Heart right ventricle (tissue), 16 donors: ENCODE data around the gene RGS12. TPM values are rescaled to one million over a fixed set of nuclear protein-coding genes. Genes with fewer than 3 reads are reported as not detected.

ENCODE experiments used
- ATAC-seq, 8 donors: fragments of 200-7000 bp; cut with Tn5 transposase; one replicate each; pipeline ENCODE4 v1.9.1; 2020; ENCODE audit warnings: mild to moderate bottlenecking in 8 of 8, moderate library complexity in 8 of 8, moderate number of reproducible peaks in 1 of 8
- DNase-seq, 2 donors: peaks; one replicate each; pipeline ENCODE4 v3.0.0-alpha.2; 2020
- H3K27ac ChIP-seq, 10 donors: fragments of 200-600 bp; sonication (generic) in 2 of 10; one replicate each; pipeline versions ENCODE4 v1.5.0 to v1.8.0; 2020 to 2022; ENCODE audit warnings: mild to moderate bottlenecking in 3 of 10
- H3K27me3 ChIP-seq, 7 donors: fragments of 200-600 bp; one replicate each; pipeline ENCODE4 v1.8.0; 2021 to 2022; ENCODE audit warnings: mild to moderate bottlenecking in 2 of 7
- H3K36me3 ChIP-seq, 9 donors: fragments of 200-600 bp; sonication (generic) in 1 of 9; one replicate each; pipeline versions ENCODE4 v1.5.0 to v1.8.0; 2020 to 2022; ENCODE audit warnings: mild to moderate bottlenecking in 2 of 9
- H3K4me1 ChIP-seq, 9 donors: fragments of 200-600 bp; sonication (generic) in 1 of 9; one replicate each; pipeline versions ENCODE4 v1.5.0 to v1.8.0; 2020 to 2022; ENCODE audit warnings: mild to moderate bottlenecking in 4 of 9
- H3K4me3 ChIP-seq, 10 donors: fragments of 200-600 bp; sonication (generic) in 2 of 10; one replicate each; pipeline versions ENCODE4 v1.5.0 to v1.8.0; 2020 to 2022; ENCODE audit warnings: mild to moderate bottlenecking in 7 of 10, moderate library complexity in 2 of 10
- H3K9me3 ChIP-seq, 11 donors: fragments of 200-600 bp in 10 of 11; sonication (generic) in 2 of 11; one replicate each; pipeline versions ENCODE4 v1.5.0 to v1.8.0; 2013 to 2022; ENCODE audit warnings: mild to moderate bottlenecking in 2 of 11, control low read depth in 1 of 11, moderate library complexity in 1 of 11
- WGBS, 2 donors: extraction: QIAGEN DNeasy Blood & Tissue Kit; methylation state at CpG; one replicate each; pipeline ENCODE4 v1.1.7; 2013; ENCODE audit warnings: inconsistent platforms in 1 of 2; 5-methylcytosine and 5-hydroxymethylcytosine counted together
- intact Hi-C, 10 donors: fragments of 100-400 bp; cut with DNase I; formaldehyde crosslinking; loops; one replicate each; pipeline versions ENCODE4 v1.11.1 to v1.14.2; 2022
- long read RNA-seq, 3 donors: library from polyadenylated mRNA; unstranded; transcript quantifications; one replicate each; pipeline ENCODE4 v2.0.0, GENCODE V29; 2020 to 2021
- polyA plus RNA-seq, 2 donors: library from polyadenylated mRNA; stranded (reverse); fragments of 200-250 nt; gene quantifications; one replicate each; pipeline ENCODE4 v1.2.3, GENCODE V29; 2013
- total RNA-seq, 10 donors: library from RNA; stranded (reverse); fragmentation: NEBNext Ultra II Directional in 3 of 10; extraction: Animal tissue kit (Norgen Biotek cat#: 25700) in 3 of 10; gene quantifications; one replicate each; pipeline versions ENCODE4 v1.2.1 to v1.2.4, GENCODE V29; 2021 to 2023
- TF ChIP-seq, protein P1 (sequence below), 9 donors: fragments of 200-600 bp; sonication (generic) in 2 of 9; IDR thresholded peaks; one replicate each; pipeline versions ENCODE4 v1.5.0 to v1.8.0; 2021 to 2022; ENCODE audit warnings: antibody characterized with exemption in 9 of 9, mild to moderate bottlenecking in 5 of 9, moderate library complexity in 1 of 9
- donor health status: Arrhythmogenic right ventricular cardiomyopathy.
- donor health status: ischemic (EF 13 %, LVEDD 7.1; RV severe dilation, severe dysfunction).
- donor health status: healthy with polysubstance abuse.
- donor health status: DM: no; HTN: yes; CAD: no.
- donor health status: DM: no; HTN: no; CAD: no.
- donor health status: ischemic (EF 25% LVEDD 6.9; RV normal size, moderate dysfunction).
- donor health status: ischemic (EF 25% LVEDD 5.7; RV mildly dilated, moderate dysfunction).
- donor health status: healthy.
- donor health status: DM: yes; HTN: yes; CAD: no.
- donor health status: Ischemic cardiomyopathy.
- donor health status: ischemic (EF 35%, LVEDD 5.7; RV mildly dilated, moderate dysfunction).
- donor health status: nonischemic (EF 11% LVEDD 7.7; RV severe dilation, severe dysfunction).
- donor health status: DM: yes; HTN: yes; CAD: no.
- donor health status: PGD.
- donor health status: ischemic (EF 29% LVEDD 5.4; RV normal size, mild dysfunction).
- donor health status: nonischemic (EF 23%, LVEDD 6.1; RV moderate dilation, normal function).

Gene RGS12, protein sequence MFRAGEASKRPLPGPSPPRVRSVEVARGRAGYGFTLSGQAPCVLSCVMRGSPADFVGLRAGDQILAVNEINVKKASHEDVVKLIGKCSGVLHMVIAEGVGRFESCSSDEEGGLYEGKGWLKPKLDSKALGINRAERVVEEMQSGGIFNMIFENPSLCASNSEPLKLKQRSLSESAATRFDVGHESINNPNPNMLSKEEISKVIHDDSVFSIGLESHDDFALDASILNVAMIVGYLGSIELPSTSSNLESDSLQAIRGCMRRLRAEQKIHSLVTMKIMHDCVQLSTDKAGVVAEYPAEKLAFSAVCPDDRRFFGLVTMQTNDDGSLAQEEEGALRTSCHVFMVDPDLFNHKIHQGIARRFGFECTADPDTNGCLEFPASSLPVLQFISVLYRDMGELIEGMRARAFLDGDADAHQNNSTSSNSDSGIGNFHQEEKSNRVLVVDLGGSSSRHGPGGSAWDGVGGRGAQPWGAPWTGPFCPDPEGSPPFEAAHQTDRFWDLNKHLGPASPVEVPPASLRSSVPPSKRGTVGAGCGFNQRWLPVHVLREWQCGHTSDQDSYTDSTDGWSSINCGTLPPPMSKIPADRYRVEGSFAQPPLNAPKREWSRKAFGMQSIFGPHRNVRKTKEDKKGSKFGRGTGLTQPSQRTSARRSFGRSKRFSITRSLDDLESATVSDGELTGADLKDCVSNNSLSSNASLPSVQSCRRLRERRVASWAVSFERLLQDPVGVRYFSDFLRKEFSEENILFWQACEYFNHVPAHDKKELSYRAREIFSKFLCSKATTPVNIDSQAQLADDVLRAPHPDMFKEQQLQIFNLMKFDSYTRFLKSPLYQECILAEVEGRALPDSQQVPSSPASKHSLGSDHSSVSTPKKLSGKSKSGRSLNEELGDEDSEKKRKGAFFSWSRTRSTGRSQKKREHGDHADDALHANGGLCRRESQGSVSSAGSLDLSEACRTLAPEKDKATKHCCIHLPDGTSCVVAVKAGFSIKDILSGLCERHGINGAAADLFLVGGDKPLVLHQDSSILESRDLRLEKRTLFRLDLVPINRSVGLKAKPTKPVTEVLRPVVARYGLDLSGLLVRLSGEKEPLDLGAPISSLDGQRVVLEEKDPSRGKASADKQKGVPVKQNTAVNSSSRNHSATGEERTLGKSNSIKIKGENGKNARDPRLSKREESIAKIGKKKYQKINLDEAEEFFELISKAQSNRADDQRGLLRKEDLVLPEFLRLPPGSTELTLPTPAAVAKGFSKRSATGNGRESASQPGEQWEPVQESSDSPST (N-terminal part only)
- total RNA-seq (10 to 100 TPM in 9 of 10 donors, 1 to 10 TPM in 1; 9.7 to 24.3 (median 13.1) TPM), polyA plus RNA-seq (10 to 100 TPM; 10.6 to 24.4 TPM)
- long read RNA-seq, donor 1, partial matches to known transcripts, result 8 of 20 reads
- long read RNA-seq, donor 1, other reads (novel, unspliced or antisense), result 12 of 20 reads
- long read RNA-seq, donor 2, partial matches to known transcripts, result 9 of 20 reads
- long read RNA-seq, donor 2, other reads (novel, unspliced or antisense), result 10 of 20 reads
- long read RNA-seq, donor 3, partial matches to known transcripts, result 14 of 31 reads
- long read RNA-seq, donor 3, other reads (novel, unspliced or antisense), result 16 of 31 reads

GRCh38 chr4:3292571-3293400 is at the start of gene RGS12:
TSS of gene RGS12 (plus strand) at chr4:3293021. CDS start at chr4:3316171, 23,150 bp downstream.
- H3K4me1 ChIP-seq, result peaks cover 9 to 52% (median 22%) of the 10 kb centered on the region in 9 donors
- peak within 1 kb of the TSS; percentile 64 to 98 (median 82) for H3K4me3 ChIP-seq
- peak; percentile 94 to 97 (median 96) for ATAC-seq
- peaks cover 0 to 7% (median 0%) of the 10 kb centered on the region in 11 donors for H3K9me3 ChIP-seq
- no peaks in the 10 kb centered on the region for H3K36me3 ChIP-seq
- peaks cover 0 to 5% (median 0%) of the 10 kb centered on the region in 7 donors for H3K27me3 ChIP-seq
- TF ChIP-seq, protein P1, sequence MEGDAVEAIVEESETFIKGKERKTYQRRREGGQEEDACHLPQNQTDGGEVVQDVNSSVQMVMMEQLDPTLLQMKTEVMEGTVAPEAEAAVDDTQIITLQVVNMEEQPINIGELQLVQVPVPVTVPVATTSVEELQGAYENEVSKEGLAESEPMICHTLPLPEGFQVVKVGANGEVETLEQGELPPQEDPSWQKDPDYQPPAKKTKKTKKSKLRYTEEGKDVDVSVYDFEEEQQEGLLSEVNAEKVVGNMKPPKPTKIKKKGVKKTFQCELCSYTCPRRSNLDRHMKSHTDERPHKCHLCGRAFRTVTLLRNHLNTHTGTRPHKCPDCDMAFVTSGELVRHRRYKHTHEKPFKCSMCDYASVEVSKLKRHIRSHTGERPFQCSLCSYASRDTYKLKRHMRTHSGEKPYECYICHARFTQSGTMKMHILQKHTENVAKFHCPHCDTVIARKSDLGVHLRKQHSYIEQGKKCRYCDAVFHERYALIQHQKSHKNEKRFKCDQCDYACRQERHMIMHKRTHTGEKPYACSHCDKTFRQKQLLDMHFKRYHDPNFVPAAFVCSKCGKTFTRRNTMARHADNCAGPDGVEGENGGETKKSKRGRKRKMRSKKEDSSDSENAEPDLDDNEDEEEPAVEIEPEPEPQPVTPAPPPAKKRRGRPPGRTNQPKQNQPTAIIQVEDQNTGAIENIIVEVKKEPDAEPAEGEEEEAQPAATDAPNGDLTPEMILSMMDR (IDR thresholded peaks at IDR 0.05), result no peak
- WGBS, 2 donors, result 1% methylated on average over 69 to 110 of the region's 121 CpGs
- intact Hi-C loops, result loop anchor here in 2 of 10 donors (5.0 kb wide), 2 partner anchors 70 to 95 kb away; no protein-coding TSS in a partner anchor
- peak within 1 kb of the TSS; percentile 87 to 98 (median 94) for H3K27ac ChIP-seq
- peak; percentile 94 to 96 for DNase-seq

DNA sequence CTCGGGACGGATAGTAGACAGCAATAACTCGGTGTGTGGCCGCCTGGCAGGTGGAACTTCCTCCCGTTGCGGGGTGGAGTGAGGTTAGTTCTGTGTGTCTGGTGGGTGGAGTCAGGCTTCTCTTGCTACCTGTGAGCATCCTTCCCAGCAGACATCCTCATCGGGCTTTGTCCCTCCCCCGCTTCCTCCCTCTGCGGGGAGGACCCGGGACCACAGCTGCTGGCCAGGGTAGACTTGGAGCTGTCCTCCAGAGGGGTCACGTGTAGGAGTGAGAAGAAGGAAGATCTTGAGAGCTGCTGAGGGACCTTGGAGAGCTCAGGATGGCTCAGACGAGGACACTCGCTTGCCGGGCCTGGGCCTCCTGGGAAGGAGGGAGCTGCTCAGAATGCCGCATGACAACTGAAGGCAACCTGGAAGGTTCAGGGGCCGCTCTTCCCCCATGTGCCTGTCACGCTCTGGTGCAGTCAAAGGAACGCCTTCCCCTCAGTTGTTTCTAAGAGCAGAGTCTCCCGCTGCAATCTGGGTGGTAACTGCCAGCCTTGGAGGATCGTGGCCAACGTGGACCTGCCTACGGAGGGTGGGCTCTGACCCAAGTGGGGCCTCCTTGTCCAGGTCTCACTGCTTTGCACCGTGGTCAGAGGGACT is 49.6 kb upstream of the RGS12 start:
- 77 to 82% methylated on average over 23 of the region's 23 CpGs for WGBS, 2 donors
- peaks cover 0 to 6% (median 0%) of the 10 kb centered on the region in 9 donors for H3K4me1 ChIP-seq
- DNase-seq (no peak), ATAC-seq (no peak)
- no peaks in the 10 kb centered on the region for H3K27me3 ChIP-seq
- H3K36me3 ChIP-seq, result peaks cover 0 to 50% (median 10%) of the 10 kb centered on the region in 9 donors
- H3K4me3 ChIP-seq, result no peak overlapping the region
- H3K9me3 ChIP-seq, result no peaks in the 10 kb centered on the region
- intact Hi-C loops, result no loop called here
- no peak overlapping the region for H3K27ac ChIP-seq
- TF ChIP-seq, protein P1 (IDR thresholded peaks at IDR 0.05), result no peak

DNA sequence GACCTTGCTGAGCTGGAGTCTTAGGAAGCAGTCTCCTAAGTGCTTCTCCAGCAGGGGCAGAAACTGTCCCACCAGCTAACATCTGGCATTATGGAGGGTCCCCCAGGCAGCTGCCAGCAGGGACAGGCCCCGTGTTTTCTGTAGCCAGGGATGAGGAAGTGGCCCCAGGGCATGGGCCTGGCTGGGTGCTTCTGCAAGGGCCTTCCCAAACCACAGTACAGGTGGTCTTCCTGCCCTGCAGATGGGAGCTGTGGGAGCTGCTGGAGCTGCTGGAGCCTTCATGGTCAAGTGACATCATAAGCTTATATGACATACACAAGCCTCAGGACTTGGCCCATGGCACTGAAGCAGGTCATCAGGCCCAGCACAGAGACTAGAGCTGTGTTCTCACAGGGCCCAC is 48.8 kb upstream of the RGS12 start:
- intact Hi-C loops, result no loop called here
- 87 to 90% methylated on average over 1 of the region's 1 CpG for WGBS, 2 donors
- no peaks in the 10 kb centered on the region for H3K27me3 ChIP-seq
- peaks cover 0 to 6% (median 0%) of the 10 kb centered on the region in 9 donors for H3K4me1 ChIP-seq
- H3K9me3 ChIP-seq, result no peaks in the 10 kb centered on the region
- TF ChIP-seq, protein P1 (IDR thresholded peaks at IDR 0.05), result no peak
- DNase-seq (no peak), ATAC-seq (no peak)
- H3K27ac ChIP-seq, result no peak overlapping the region
- no peak overlapping the region for H3K4me3 ChIP-seq
- H3K36me3 ChIP-seq, result peaks cover 0 to 42% (median 10%) of the 10 kb centered on the region in 9 donors
